Chondrocyte (in vitro differentiated cells): ENCODE data around the gene MMP15. TPM values are rescaled to one million over a fixed set of nuclear protein-coding genes. Genes with fewer than 3 reads are reported as not detected.

Experiments used
- DNase-seq: peaks from one replicate; pipeline ENCODE4 v3.0.0; 2021; ENCODE audit warnings: mixed read lengths, low spot score
- H3K27ac Mint-ChIP-seq: one replicate; pipeline ENCODE4 v1.8.0; 2021; ENCODE audit warnings: mild to moderate bottlenecking, moderate library complexity, mixed read lengths; ENCODE audit not compliant: unreplicated experiment
- H3K27me3 Mint-ChIP-seq: 2 replicates; pipeline ENCODE4 v1.8.0; 2021; ENCODE audit warnings: low read depth, mixed read lengths
- H3K36me3 Mint-ChIP-seq: 2 replicates; pipeline ENCODE4 v1.8.0; 2021; ENCODE audit warnings: low read depth, mixed read lengths
- H3K4me1 Mint-ChIP-seq: 2 replicates; pipeline ENCODE4 v1.8.0; 2021; ENCODE audit warnings: low read depth, mild to moderate bottlenecking, mixed read lengths
- H3K4me3 Mint-ChIP-seq: one replicate; pipeline ENCODE4 v1.8.0; 2021; ENCODE audit warnings: mild to moderate bottlenecking, moderate library complexity, mixed read lengths; ENCODE audit not compliant: unreplicated experiment
- H3K9me3 Mint-ChIP-seq: 2 replicates; pipeline ENCODE4 v1.8.0; 2021; ENCODE audit warnings: low read depth, mixed read lengths
- total RNA-seq: library from RNA; stranded (reverse); gene quantifications from 3 replicates; pipeline ENCODE4 v1.2.1, GENCODE V29; 2021
- TF ChIP-seq, protein P1 (sequence below): fragments of 200-600 bp; sonication (generic); IDR thresholded peaks from 2 replicates; pipeline ENCODE4 v1.5.0; 2021; ENCODE audit warnings: antibody characterized with exemption, mild to moderate bottlenecking, moderate library complexity

The MMP15 gene
- total RNA-seq, 1 donor from 2014 or later: 12.0 TPM

DNA sequence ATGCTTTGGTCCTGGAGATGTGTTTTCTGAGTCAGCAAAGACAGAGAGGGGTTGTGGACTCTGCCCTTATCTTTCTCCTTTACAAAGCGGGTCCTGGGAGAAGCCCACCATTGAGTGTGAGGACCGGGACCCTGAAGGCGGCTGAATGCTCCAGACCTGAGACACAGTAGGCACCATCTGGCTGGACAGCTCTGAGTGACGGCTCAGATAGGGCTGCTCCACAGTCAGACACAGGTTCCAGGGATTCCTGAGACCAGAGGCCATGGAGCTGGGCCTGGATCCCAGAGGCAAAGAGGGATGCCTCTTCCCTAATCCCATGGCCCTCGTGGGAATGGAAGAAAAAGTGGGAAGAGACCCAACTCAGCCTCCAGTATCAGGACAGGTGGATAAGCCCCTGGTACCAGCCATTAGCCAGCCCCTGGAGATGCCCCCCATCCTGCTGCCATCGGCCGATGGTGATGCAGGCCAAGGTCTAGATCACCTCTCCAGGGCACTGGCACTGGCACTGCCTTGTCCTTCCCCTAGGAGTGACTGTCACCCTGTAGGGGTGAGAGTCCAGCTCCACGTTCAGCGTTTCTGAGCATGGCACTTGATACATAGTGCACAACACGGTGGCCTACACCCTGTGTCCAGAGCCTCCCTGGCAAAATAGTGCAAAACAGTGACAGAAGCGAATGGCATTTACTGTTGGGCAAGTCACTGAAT is 4.7 kb downstream of the MMP15 start:
- Mint-ChIP-seq H3K4me1 (no peaks in the 10 kb centered on the region), H3K36me3 (no peaks in the 10 kb centered on the region), H3K27me3 (no peaks in the 10 kb centered on the region), H3K27ac (no peak overlapping the region), H3K9me3 (no peaks in the 10 kb centered on the region), H3K4me3 (no peak overlapping the region)
- TF ChIP-seq, protein P1, sequence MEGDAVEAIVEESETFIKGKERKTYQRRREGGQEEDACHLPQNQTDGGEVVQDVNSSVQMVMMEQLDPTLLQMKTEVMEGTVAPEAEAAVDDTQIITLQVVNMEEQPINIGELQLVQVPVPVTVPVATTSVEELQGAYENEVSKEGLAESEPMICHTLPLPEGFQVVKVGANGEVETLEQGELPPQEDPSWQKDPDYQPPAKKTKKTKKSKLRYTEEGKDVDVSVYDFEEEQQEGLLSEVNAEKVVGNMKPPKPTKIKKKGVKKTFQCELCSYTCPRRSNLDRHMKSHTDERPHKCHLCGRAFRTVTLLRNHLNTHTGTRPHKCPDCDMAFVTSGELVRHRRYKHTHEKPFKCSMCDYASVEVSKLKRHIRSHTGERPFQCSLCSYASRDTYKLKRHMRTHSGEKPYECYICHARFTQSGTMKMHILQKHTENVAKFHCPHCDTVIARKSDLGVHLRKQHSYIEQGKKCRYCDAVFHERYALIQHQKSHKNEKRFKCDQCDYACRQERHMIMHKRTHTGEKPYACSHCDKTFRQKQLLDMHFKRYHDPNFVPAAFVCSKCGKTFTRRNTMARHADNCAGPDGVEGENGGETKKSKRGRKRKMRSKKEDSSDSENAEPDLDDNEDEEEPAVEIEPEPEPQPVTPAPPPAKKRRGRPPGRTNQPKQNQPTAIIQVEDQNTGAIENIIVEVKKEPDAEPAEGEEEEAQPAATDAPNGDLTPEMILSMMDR: no peak
- peak; percentile 58 for DNase-seq

DNA sequence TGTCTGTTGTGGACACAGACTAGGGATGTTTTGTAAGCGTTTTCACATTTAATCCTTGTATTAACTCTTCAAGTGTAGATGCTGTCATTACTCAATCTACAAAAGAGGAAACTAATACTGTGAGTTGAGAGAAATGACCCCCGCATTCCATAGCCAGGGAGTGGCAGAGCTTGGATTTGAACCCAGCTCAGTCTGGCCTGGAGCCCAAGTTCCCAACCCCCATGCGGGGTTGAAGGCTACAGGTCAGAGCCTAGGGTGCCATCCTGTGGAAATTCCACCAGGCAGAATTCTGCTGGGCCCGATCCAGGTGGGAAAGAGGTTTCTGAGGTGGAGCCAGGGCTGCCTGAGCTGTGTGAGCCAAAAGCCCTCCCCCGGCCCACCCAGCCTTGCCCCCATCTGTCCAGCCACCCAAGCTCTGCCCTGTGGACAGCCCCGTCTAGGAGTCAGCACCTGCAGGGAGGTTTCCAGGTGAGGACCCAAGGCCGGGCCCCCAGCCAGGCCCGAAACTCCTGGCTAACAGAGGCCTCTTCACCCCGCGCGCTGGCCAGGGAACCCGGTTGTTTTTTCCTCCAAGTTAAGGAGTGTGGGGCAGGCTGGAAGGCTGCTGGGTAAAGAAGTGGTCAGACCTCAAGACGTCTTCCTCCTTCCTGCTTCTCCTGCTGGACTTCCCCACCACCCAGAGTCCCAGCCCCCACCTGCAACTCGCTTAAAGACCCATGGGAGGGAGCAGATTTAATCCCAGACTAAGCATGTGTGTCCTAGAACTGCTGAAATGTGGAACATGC is 5.7 kb downstream of the MMP15 start:
- Mint-ChIP-seq H3K4me3 (no peak overlapping the region), H3K9me3 (no peaks in the 10 kb centered on the region), H3K27ac (no peak overlapping the region), H3K4me1 (no peaks in the 10 kb centered on the region), H3K27me3 (no peaks in the 10 kb centered on the region), H3K36me3 (no peaks in the 10 kb centered on the region)
- DNase-seq: peak; percentile 63
- TF ChIP-seq, protein P1: no peak

DNA sequence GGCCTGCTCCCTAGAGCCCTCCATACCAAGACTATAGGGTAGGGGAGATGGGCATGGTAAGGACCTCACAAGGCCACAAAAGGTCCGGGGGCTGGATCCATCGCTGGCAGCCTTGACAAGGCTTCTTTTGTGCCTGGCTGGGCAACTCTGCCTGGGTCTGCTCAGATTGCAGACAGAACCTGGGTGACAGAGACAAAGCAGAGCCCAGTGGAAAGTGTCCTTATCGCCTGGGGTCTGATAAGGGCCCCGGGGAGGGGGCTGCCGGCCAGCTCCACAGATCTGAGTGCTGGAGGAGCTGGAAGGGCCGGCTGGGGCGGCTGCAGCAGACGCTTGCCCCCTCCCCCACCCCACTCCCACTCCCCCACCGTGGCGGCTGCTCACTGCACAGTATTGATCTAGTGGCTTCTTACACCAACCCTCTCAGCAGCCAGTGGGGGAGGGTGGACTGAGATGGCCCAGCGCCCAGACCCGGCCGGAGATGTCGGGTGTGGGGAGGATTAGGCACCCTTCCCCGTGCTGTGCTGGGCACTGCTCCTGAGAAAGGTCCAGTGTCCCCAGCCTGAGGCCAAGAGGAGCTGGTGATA is 7.2 kb downstream of the MMP15 start:
- Mint-ChIP-seq H3K9me3 (no peaks in the 10 kb centered on the region), H3K27me3 (no peaks in the 10 kb centered on the region), H3K27ac (no peak overlapping the region), H3K36me3 (peaks cover 1% of the 10 kb centered on the region), H3K4me3 (no peak overlapping the region), H3K4me1 (no peaks in the 10 kb centered on the region)
- DNase-seq: peak; percentile 79
- TF ChIP-seq, protein P1: no peak

DNA sequence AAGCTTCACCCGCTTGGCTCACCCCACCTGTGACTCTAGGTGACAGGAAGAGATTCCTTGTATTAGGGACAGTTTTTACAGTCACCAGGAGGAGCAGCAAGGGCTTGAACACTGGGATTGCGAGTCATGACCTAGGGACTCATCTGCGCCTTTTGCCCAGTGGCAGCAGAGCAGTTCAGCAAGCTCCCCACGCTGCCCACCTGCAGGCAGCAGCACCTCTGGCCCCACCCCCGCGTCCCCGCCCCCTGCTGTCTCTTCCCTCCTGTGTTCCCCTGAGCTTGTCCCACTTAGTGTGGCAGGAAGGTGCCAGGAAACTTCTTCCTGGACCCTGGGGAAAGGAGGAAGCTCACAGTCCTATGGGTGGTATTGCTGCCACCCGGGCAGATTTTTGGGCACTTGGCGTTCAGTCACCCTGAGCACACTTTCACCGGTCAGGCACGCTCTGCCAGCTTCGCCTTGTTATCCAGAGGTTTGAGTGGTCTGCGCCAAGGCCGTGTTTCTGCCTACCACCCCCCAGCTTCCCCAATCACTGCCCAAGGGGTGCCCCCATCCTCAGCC is 8.7 kb downstream of the MMP15 start:
- DNase-seq: peak; percentile 56
- Mint-ChIP-seq H3K4me3 (no peak overlapping the region), H3K4me1 (no peaks in the 10 kb centered on the region), H3K27me3 (no peaks in the 10 kb centered on the region), H3K27ac (no peak overlapping the region), H3K36me3 (peaks cover 3% of the 10 kb centered on the region), H3K9me3 (no peaks in the 10 kb centered on the region)
- TF ChIP-seq, protein P1: no peak

DNA sequence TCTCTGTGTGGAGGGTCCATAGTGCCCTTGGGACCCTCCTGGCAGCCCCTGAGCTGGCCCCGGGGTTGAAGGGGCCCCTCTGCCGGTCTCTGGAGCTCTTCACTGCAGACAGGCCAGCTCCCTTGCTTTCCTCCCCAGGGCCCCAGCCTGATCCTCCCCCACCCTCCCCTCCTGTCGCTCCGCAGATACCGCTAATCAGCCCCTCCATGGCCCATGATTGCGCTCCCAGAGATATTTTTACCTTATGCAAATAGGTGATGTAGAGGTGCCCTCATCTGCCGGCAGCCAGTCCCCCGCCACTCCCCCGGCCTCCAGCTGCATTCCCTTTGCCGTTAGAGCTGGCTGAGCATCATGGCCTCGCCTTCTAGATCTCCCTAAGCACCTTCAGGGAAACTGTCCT is 9.2 kb downstream of the MMP15 start:
- TF ChIP-seq, protein P1: no peak
- no peak for DNase-seq
- no peaks in the 10 kb centered on the region for H3K4me1 Mint-ChIP-seq
- no peaks in the 10 kb centered on the region for H3K27me3 Mint-ChIP-seq
- H3K36me3 Mint-ChIP-seq: peaks cover 3% of the 10 kb centered on the region
- no peaks in the 10 kb centered on the region for H3K9me3 Mint-ChIP-seq
- no peak overlapping the region for H3K27ac Mint-ChIP-seq
- no peak overlapping the region for H3K4me3 Mint-ChIP-seq
